HepG2 (cell line): ENCODE measurements around the gene RAD23A. TPM values are rescaled to one million over a fixed set of nuclear protein-coding genes. Genes with fewer than 3 reads are reported as not detected.

Experiments
- ETV6 ChIP-seq: sonication (generic); formaldehyde crosslinking; conservative IDR thresholded peaks from 2 replicates; pipeline ENCODE4 v1.4.0; 2020; ENCODE audit warnings: missing genetic modification reagents
- FIP1L1 ChIP-seq: fragments of 200-400 bp; formaldehyde crosslinking; IDR thresholded peaks from 2 replicates; pipeline ENCODE4 v1.6.1; 2018; ENCODE audit warnings: low read depth, mild to moderate bottlenecking, low read length, moderate library complexity, borderline replicate concordance; ENCODE audit not compliant: insufficient read depth
- KAT2B ChIP-seq: fragments of 150-350 bp; IDR thresholded peaks from 2 replicates; pipeline ENCODE4 v1.6.1; 2014; ENCODE audit warnings: low read depth, low read length, borderline replicate concordance
- KLF13 ChIP-seq: sonication (generic); formaldehyde crosslinking; IDR thresholded peaks from 2 replicates; pipeline ENCODE4 v1.4.0; 2020; ENCODE audit warnings: mild to moderate bottlenecking, missing genetic modification reagents
- NCOA2 ChIP-seq: sonication (generic); formaldehyde crosslinking; IDR thresholded peaks from 2 replicates; pipeline ENCODE4 v1.8.0; 2022; ENCODE audit warnings: inconsistent platforms
- NFATC3 ChIP-seq: sonication (generic); formaldehyde crosslinking; IDR thresholded peaks from 2 replicates; pipeline ENCODE4 v1.5.1; 2020; ENCODE audit warnings: mild to moderate bottlenecking, missing genetic modification reagents
- SP140L ChIP-seq: sonication (generic); formaldehyde crosslinking; IDR thresholded peaks from 2 replicates; pipeline ENCODE4 v1.4.0; 2020; ENCODE audit warnings: missing genetic modification reagents, borderline replicate concordance
- SRY ChIP-seq: sonication (generic); formaldehyde crosslinking; IDR thresholded peaks from 2 replicates; pipeline ENCODE4 v1.8.0; 2022; ENCODE audit warnings: mild to moderate bottlenecking, missing genetic modification reagents
- TSC22D2 ChIP-seq: sonication (generic); formaldehyde crosslinking; IDR thresholded peaks from 2 replicates; pipeline ENCODE4 v1.5.1; 2020; ENCODE audit warnings: missing genetic modification reagents, mild to moderate bottlenecking, borderline replicate concordance
- ZNF101 ChIP-seq: sonication (generic); formaldehyde crosslinking; IDR thresholded peaks from 2 replicates; pipeline ENCODE4 v1.4.0; 2020; ENCODE audit warnings: mild to moderate bottlenecking, low read depth, missing genetic modification reagents, borderline replicate concordance
- ZNF180 ChIP-seq: sonication (generic); formaldehyde crosslinking; IDR thresholded peaks from 2 replicates; pipeline ENCODE4 v1.4.0; 2020; ENCODE audit warnings: low read depth, missing genetic modification reagents, borderline replicate concordance
- polyA plus RNA-seq, 8 experiments: library from polyadenylated mRNA; depleted of rRNA in 3 of 8; stranded (reverse) in 7 of 8; unstranded in 1 of 8; fragments of >200 nt; fragmentation: Illumina TruSeq in 4 of 8; extraction: Trizol in 4 of 8; gene quantifications; 2 replicates each; pipeline versions ENCODE4 v1.2.1 to v1.2.3, GENCODE V29; 2011 to 2016; ENCODE audit warnings: low read depth in 4 of 8, missing spikeins in 1 of 8, mixed read lengths in 1 of 8; ENCODE audit not compliant: insufficient read depth in 1 of 8
- total RNA-seq, 5 experiments: library from RNA; depleted of rRNA; stranded (reverse); fragments of >200 nt; fragmentation: Illumina TruSeq; extraction: Trizol; gene quantifications; 2 replicates each; pipeline ENCODE4 v1.2.3, GENCODE V29; 2016; ENCODE audit warnings: low read depth in 1 of 5
- TF ChIP-seq, protein P1 (sequence below): sonication (generic); formaldehyde crosslinking; IDR thresholded peaks from 2 replicates; pipeline ENCODE4 v1.4.0; 2020; ENCODE audit warnings: mild to moderate bottlenecking, low read depth, missing genetic modification reagents
- TF ChIP-seq, protein P2 (sequence below): sonication (generic); formaldehyde crosslinking; conservative IDR thresholded peaks from 2 replicates; pipeline ENCODE4 v1.4.0; 2020; ENCODE audit warnings: missing genetic modification reagents
- TF ChIP-seq, protein P3 (sequence below): sonication (generic); formaldehyde crosslinking; conservative IDR thresholded peaks from 2 replicates; pipeline ENCODE4 v1.5.0; 2020; ENCODE audit warnings: missing genetic modification reagents
- TF ChIP-seq, protein P4 (sequence below): sonication (generic); formaldehyde crosslinking; IDR thresholded peaks from 2 replicates; pipeline ENCODE4 v1.9.0; 2022; ENCODE audit warnings: low read depth, missing genetic modification reagents
- TF ChIP-seq, protein P5 (sequence below): sonication (generic); formaldehyde crosslinking; IDR thresholded peaks from 2 replicates; pipeline ENCODE4 v1.8.0; 2022; ENCODE audit warnings: mild to moderate bottlenecking, missing genetic modification reagents, borderline replicate concordance
- TF ChIP-seq, protein P6 (sequence below): sonication (generic); formaldehyde crosslinking; IDR thresholded peaks from 2 replicates; pipeline ENCODE4 v1.4.0; 2020; ENCODE audit warnings: mild to moderate bottlenecking, missing genetic modification reagents

RAD23A gene
- total and polyA plus RNA-seq, 2 of the 13 experiments (the other 11 are each of a cell fraction or from before 2014, with no cell fraction given) = 42.5 to 54.2 TPM

DNA sequence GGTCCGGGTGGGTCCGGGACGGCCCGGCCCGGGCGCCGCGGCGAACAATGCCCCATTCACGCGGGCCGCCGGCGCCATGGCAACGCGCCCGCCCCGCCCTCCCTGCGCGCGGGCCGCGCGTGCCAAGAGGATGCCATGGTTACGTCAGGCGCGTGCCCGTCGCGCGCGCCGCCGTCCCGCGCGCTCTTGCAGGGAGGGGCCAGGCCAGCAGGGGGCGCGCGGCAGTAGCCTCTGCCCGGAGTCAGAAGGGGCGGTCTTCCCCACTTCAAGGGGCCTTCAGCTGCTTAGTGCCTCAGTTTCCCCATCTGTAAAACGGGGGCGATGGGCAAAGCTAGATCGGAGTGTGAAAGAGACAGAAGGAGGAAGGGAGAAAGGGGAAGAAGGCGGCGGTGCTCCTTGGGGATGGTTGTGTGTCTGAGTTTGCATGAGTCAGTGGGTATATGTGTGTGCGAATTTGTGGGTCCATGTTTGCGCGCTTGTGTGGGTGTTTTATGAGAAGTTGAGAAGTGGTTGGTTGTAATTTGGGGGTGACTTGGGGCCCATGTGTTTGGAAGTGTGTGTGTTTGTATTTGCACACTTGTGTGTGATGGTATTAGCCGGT is 38.0 kb downstream of the RAD23A start (continued):
- TF ChIP-seq, protein P1, sequence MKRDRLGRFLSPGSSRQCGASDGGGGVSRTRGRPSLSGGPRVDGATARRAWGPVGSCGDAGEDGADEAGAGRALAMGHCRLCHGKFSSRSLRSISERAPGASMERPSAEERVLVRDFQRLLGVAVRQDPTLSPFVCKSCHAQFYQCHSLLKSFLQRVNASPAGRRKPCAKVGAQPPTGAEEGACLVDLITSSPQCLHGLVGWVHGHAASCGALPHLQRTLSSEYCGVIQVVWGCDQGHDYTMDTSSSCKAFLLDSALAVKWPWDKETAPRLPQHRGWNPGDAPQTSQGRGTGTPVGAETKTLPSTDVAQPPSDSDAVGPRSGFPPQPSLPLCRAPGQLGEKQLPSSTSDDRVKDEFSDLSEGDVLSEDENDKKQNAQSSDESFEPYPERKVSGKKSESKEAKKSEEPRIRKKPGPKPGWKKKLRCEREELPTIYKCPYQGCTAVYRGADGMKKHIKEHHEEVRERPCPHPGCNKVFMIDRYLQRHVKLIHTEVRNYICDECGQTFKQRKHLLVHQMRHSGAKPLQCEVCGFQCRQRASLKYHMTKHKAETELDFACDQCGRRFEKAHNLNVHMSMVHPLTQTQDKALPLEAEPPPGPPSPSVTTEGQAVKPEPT = no peak
- TF ChIP-seq NCOA2 (peak; percentile 21; the same call in 1 of the 2 replicates), KLF13 (CRISPR knock-in tag) (no peak), ETV6 (CRISPR knock-in tag) (peak; percentile 61; the same call in 1 of the 2 replicates), ZNF101 (no peak), SRY (CRISPR knock-in tag) (no peak), TSC22D2 (CRISPR knock-in tag) (peak; percentile 56; the same call in 1 of the 2 replicates), KAT2B (no peak), NFATC3 (no peak), ZNF180 (CRISPR knock-in tag) (no peak), FIP1L1 (no peak), SP140L (CRISPR knock-in tag) (no peak)
- TF ChIP-seq, protein P2, sequence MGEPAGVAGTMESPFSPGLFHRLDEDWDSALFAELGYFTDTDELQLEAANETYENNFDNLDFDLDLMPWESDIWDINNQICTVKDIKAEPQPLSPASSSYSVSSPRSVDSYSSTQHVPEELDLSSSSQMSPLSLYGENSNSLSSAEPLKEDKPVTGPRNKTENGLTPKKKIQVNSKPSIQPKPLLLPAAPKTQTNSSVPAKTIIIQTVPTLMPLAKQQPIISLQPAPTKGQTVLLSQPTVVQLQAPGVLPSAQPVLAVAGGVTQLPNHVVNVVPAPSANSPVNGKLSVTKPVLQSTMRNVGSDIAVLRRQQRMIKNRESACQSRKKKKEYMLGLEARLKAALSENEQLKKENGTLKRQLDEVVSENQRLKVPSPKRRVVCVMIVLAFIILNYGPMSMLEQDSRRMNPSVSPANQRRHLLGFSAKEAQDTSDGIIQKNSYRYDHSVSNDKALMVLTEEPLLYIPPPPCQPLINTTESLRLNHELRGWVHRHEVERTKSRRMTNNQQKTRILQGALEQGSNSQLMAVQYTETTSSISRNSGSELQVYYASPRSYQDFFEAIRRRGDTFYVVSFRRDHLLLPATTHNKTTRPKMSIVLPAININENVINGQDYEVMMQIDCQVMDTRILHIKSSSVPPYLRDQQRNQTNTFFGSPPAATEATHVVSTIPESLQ = no peak
- TF ChIP-seq, protein P3, sequence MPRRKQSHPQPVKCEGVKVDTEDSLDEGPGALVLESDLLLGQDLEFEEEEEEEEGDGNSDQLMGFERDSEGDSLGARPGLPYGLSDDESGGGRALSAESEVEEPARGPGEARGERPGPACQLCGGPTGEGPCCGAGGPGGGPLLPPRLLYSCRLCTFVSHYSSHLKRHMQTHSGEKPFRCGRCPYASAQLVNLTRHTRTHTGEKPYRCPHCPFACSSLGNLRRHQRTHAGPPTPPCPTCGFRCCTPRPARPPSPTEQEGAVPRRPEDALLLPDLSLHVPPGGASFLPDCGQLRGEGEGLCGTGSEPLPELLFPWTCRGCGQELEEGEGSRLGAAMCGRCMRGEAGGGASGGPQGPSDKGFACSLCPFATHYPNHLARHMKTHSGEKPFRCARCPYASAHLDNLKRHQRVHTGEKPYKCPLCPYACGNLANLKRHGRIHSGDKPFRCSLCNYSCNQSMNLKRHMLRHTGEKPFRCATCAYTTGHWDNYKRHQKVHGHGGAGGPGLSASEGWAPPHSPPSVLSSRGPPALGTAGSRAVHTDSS (CRISPR knock-in tag) = no peak
- TF ChIP-seq, protein P4, sequence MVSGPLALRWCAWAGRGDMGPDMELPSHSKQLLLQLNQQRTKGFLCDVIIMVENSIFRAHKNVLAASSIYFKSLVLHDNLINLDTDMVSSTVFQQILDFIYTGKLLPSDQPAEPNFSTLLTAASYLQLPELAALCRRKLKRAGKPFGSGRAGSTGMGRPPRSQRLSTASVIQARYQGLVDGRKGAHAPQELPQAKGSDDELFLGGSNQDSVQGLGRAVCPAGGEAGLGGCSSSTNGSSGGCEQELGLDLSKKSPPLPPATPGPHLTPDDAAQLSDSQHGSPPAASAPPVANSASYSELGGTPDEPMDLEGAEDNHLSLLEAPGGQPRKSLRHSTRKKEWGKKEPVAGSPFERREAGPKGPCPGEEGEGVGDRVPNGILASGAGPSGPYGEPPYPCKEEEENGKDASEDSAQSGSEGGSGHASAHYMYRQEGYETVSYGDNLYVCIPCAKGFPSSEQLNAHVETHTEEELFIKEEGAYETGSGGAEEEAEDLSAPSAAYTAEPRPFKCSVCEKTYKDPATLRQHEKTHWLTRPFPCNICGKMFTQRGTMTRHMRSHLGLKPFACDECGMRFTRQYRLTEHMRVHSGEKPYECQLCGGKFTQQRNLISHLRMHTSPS (CRISPR knock-in tag) = no peak; the same call in 1 of the 2 replicates
- TF ChIP-seq, protein P5, sequence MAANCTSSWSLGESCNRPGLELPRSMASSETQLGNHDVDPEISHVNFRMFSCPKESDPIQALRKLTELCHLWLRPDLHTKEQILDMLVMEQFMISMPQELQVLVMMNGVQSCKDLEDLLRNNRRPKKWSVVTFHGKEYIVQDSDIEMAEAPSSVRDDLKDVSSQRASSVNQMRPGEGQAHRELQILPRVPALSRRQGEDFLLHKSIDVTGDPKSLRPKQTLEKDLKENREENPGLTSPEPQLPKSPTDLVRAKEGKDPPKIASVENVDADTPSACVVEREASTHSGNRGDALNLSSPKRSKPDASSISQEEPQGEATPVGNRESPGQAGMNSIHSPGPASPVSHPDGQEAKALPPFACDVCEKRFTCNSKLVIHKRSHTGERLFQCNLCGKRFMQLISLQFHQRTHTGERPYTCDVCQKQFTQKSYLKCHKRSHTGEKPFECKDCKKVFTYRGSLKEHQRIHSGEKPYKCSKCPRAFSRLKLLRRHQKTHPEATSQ = no peak
- TF ChIP-seq, protein P6, sequence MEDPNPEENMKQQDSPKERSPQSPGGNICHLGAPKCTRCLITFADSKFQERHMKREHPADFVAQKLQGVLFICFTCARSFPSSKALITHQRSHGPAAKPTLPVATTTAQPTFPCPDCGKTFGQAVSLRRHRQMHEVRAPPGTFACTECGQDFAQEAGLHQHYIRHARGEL (CRISPR knock-in tag) = no peak
